Measurements from ENCODE around the gene DPP7. TPM values are rescaled to one million over a fixed set of nuclear protein-coding genes. Genes with fewer than 3 reads are reported as not detected.
"Not testable (repeated sequence)": the region's sequence is repeated elsewhere in the genome, so short reads cannot be mapped to it uniquely, and the experiment has no call there.

Gene DPP7
- total RNA-seq, 3 donors from 2014 or later: 352 to 394 (median 392) TPM

DNA sequence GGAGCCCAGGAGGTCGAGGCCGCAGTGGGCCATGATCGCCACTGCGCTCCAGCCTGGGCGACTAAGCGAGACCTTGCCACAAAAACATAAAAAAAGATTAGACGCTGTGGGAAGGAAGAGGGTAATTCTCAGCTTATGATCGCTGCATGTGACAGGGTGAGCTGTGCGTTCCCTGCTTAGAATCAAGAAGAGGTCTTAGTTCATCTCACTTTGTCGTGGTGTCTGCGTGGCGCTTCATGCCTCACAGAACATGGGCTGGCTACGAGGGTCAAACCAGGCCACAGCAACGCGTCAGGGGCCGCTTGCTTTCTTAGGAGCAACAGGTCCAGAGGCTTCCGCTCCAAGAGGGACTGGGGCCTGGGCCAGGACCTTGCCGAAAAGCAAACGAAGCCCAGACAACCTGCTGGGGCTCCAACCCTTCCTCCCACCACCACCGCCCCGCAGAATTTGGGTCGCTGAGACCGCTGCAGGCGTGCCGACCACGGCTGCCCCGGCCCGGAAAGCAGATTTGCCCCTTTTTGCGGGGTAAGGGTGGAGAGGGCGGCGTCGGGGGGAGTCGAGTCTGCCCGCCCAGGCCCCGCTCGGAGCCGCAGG is 14.4 kb upstream of the DPP7 start:
- Mint-ChIP-seq H3K4me1 (ENCODE audit: low read depth) (peaks cover 27% of the 10 kb centered on the region), H3K9me3 (no peaks in the 10 kb centered on the region), H3K4me3 (peak overlapping the region; percentile 92), H3K27me3 (ENCODE audit: low read depth) (peaks cover 6% of the 10 kb centered on the region), H3K36me3 (ENCODE audit: insufficient read depth) (peaks cover 2% of the 10 kb centered on the region)
- ATAC-seq (peak; percentile 2 to 4), DNase-seq (no peak)

DNA sequence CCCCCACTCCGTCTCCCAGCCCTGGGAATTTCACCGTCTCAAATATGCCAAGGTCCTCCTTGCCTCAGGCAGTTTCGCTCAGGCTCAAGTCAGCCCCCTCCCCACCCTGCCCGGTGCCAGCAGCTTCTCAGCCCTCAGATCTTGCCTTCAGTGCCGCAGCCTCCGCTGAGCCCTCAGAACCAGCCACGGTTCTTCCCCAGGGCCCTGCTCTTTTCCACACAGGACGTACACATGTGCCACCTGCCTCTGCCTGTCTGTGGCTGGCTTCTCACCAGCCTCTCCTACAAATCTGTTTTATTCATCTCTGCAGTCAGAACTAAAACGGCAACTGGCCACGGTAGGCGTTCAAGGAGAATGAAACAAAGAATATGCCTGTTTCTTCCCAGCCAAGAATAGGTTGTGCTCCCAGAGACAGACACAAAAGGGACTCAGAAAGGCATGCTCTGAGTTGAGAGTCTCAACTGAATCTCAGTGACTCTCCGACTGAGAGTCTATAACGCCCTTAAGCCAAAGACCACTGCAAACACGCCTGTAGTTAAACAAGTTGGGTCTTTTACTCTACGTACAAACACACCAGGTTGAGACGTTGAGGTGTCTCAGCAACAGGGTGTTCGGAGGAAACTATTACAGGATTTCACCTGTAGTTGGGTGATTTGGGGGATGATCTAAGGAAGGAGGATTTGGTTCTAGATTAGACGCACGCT is 13.8 kb upstream of the DPP7 start:
- no peaks in the 10 kb centered on the region for H3K9me3 Mint-ChIP-seq
- peak overlapping the region; percentile 92 for H3K4me3 Mint-ChIP-seq
- peaks cover 2% of the 10 kb centered on the region for H3K36me3 Mint-ChIP-seq (ENCODE audit: insufficient read depth)
- DNase-seq: no peak
- H3K27me3 Mint-ChIP-seq (ENCODE audit: low read depth): peaks cover 3% of the 10 kb centered on the region
- peaks cover 27% of the 10 kb centered on the region for H3K4me1 Mint-ChIP-seq (ENCODE audit: low read depth)
- no peak for ATAC-seq

DNA sequence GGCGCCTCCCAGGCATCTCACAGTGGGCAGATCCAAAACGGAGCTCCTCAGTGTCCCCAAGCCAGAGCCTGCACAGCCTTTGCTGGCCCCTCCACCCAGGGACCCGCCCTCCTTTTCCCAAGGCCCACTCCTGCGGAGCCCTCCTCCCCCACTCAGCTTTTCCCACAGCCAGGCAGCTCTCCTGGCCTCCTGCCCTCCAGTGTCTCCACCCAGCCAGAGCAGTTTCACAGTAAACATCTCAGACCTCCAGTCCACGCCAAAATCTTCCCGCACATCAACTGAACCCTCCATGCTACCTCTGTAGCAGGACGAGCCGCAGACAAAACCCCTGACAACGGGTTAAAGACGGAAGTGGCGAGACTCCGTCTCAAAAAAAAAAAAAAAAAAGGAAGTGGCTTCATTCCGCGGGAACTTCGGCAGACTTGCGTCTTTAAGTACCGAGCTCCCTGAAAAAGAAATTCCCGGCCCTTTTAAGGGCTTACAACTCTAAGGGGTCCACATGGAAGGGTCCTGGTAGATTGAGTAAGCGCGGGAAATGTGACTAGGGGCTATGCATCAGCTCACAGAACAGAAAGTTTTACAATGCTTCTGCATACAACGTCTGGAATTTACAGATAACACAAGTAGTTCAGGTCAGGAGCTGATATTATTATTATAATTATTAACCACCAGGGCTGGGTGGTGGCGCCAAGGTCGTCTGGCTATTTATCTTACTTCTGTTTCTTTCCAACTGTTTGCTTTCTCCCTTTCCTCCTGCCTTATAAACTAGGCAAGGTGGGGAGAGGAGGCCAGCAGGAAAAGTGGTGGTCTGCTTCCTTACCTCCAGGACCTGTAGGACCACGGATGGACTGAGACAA is 13.0 kb upstream of the DPP7 start:
- Mint-ChIP-seq H3K27me3 (ENCODE audit: low read depth) (no peaks in the 10 kb centered on the region), H3K4me3 (peak overlapping the region; percentile 92), H3K4me1 (ENCODE audit: low read depth) (peaks cover 29% of the 10 kb centered on the region), H3K9me3 (no peaks in the 10 kb centered on the region), H3K36me3 (ENCODE audit: insufficient read depth) (peaks cover 2% of the 10 kb centered on the region)
- ATAC-seq (no peak), DNase-seq (no peak)

DNA sequence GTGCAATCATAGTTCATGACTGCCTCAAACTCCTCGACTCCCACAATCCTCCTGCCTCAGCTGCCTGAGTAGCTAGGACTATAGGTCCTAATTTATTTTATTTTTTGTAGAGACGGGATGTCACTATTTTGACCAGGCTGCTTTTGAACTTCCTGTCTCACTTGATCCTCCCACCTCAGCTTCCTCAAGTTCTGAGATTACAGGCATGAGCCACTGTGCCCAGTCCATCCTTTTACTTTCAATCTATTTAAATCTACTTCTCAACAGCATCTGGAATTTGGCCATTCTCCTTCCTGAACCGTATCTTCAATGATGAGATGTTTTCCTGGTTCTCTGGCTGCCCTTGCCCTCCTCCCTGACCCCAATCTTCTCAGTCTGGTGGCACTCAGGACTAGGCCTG is 12.3 kb upstream of the DPP7 start:
- Mint-ChIP-seq H3K36me3 (ENCODE audit: insufficient read depth) (peaks cover 2% of the 10 kb centered on the region), H3K9me3 (no peaks in the 10 kb centered on the region), H3K4me1 (ENCODE audit: low read depth) (peaks cover 35% of the 10 kb centered on the region), H3K4me3 (peak overlapping the region; percentile 92), H3K27me3 (ENCODE audit: low read depth) (no peaks in the 10 kb centered on the region)
- DNase-seq: no peak
- ATAC-seq: no peak

DNA sequence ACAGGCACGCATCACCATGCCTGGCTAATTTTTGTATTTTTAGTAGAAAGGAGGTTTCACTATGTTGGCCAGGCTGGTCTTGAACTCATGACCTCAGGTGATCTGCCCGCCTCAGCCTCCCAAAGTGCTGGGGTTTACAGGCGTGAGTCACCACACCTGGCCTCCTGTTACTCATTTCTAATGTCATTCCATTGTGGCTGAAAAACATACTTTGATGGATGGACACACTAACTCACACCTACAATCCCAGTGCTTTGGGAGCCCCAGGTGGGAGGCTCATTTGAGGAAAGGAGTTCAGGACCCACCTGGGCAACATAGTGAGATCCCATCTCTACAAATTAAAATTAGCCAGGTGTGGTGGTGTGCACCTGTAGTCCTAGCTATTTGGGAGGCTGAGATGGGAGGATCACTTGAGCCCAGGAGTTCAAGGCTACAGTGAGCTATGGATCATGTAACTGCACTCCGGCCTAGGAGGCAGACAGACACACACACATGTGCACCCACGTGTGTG is 9.5 kb upstream of the DPP7 start:
- not testable (repeated sequence) for H3K9me3 Mint-ChIP-seq, ATAC-seq

DNA sequence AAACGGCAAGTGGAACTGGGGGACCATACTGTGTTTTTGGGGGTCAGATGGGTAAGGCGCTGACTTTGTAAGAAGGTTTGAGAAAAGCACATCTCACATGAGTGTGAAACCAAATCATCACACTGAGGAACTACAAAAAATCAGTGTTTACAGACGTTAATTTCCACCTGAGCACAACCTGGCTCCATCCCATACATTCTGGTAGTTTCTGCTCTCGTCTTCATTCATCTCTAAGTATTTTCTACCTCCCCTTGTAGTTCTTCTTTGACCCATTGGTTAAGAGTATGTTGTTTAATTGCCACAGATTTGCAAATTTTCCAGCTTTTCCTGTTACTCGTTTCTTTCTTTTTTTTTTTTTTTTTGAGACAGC is 8.9 kb upstream of the DPP7 start:
- no peak for DNase-seq
- H3K36me3 Mint-ChIP-seq (ENCODE audit: insufficient read depth): no peaks in the 10 kb centered on the region
- no peaks in the 10 kb centered on the region for H3K9me3 Mint-ChIP-seq

More for the DNA sequence above, 9.5 kb upstream of the DPP7 start:
- DNase-seq; H3K27me3 Mint-ChIP-seq (ENCODE audit: low read depth); H3K4me3 Mint-ChIP-seq; H3K36me3 Mint-ChIP-seq (ENCODE audit: insufficient read depth): not testable (repeated sequence)
- H3K4me1 Mint-ChIP-seq (ENCODE audit: low read depth): peaks cover 38% of the 10 kb centered on the region

DNA sequence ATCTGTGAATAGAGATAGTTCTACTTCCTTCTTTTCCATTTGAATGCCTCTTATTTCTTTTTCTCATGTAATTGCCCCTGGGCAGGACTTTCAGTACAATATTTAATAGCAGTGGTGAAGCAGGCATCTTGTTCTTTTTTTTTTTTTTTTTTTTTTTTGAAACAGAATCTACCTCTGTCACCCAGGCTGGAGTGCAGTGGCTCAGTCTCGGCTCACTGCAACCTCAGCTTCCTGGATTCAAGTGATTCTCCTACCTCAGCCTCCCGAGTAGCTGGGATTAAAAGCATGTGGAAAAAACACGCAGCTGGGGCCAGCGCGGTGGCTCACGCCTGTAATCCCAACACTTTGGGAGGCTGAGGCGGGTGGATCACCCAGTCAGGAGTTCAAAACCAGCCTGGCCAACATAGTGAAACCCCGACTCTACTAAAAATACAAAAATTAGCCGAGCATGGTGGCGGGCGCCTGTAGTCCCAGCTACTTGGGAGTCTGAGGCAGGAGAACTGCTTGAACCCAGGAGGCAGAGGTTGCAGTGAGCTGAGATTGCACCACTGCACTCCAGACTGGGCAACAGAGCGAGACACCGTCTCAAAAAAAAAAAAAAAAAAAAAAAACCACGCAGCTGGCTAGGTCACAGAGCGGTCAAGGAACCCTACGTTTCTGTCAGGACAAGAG is 8.4 kb upstream of the DPP7 start:
- H3K27me3 Mint-ChIP-seq (ENCODE audit: low read depth); ATAC-seq; H3K4me3 Mint-ChIP-seq; DNase-seq; H3K36me3 Mint-ChIP-seq (ENCODE audit: insufficient read depth); H3K9me3 Mint-ChIP-seq: not testable (repeated sequence)
- peaks cover 32% of the 10 kb centered on the region for H3K4me1 Mint-ChIP-seq (ENCODE audit: low read depth)

More for the DNA sequence above, 8.9 kb upstream of the DPP7 start:
- no peak for ATAC-seq
- no peak overlapping the region for H3K4me3 Mint-ChIP-seq
- peaks cover 37% of the 10 kb centered on the region for H3K4me1 Mint-ChIP-seq (ENCODE audit: low read depth)
- H3K27me3 Mint-ChIP-seq (ENCODE audit: low read depth): no peaks in the 10 kb centered on the region

DNA sequence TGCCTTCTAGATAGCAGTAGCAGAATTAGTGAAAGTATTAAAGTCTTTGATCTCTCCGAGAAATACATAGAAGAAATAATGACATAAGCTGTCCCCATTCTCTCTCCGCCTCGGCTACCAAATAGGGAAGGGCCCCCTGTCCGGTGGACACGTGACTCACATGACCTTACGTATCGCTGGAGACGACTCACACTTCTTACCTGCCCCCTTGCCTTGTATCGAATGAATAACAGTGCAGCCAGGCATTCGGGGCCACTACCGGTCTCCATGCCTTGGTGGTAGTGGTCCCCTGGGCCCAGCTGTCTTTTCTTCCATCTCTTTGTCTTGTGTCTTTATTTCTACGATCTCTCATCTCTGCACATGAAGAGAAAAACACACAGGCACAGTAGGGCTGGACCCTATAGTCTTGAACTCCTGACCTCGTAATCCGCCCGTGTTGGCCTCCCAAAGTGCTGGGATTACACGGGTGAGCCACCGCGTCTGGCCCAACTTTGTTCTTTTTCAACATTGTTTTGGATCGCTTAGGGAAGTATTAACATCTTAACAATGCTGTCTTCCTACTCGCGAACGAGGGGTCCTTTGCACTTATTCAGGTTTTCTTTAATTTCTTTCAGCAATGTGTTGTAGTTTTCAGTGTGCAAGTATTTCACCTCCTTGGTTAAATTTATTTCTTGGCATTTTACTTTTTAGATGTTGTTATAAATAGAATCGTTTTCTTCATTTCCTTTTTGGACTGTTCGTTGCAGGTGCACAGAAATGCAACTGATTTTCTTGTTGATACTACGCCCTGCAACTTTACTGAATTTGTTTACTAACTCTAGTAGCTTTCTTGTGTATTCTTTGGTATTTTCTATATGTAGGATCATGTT is 7.6 kb upstream of the DPP7 start:
- H3K4me1 Mint-ChIP-seq (ENCODE audit: low read depth): peaks cover 25% of the 10 kb centered on the region
- H3K27me3 Mint-ChIP-seq (ENCODE audit: low read depth); H3K36me3 Mint-ChIP-seq (ENCODE audit: insufficient read depth); DNase-seq; ATAC-seq; H3K4me3 Mint-ChIP-seq; H3K9me3 Mint-ChIP-seq: not testable (repeated sequence)

DNA sequence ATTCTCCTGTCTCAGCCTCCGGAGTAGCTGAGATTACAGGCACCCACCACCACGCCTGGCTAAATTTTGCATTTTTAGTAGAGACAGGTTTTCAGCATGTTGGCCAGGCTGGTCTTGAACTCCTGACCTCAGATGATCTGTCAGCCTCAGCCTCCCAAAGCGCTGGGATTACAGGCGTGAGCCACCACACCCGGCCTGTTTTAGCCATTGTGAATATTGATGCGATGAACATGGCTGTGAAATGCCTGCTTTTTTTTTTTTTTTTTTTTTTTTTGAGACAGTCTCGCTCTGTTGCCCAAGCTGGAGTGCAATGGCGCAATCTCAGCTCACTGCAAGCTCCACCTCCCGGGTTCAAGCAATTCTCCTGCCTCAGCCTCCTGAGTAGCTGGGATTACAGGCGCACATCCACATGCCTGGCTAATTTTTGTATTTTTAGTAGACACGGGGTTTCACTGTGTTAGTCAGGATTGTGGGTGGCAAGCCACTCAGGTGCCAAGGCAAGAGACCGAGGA is 3.6 kb upstream of the DPP7 start:
- H3K36me3 Mint-ChIP-seq (ENCODE audit: insufficient read depth); ATAC-seq; H3K27me3 Mint-ChIP-seq (ENCODE audit: low read depth); DNase-seq; H3K4me3 Mint-ChIP-seq; H3K9me3 Mint-ChIP-seq: not testable (repeated sequence)
- H3K4me1 Mint-ChIP-seq (ENCODE audit: low read depth): peaks cover 16% of the 10 kb centered on the region

DNA sequence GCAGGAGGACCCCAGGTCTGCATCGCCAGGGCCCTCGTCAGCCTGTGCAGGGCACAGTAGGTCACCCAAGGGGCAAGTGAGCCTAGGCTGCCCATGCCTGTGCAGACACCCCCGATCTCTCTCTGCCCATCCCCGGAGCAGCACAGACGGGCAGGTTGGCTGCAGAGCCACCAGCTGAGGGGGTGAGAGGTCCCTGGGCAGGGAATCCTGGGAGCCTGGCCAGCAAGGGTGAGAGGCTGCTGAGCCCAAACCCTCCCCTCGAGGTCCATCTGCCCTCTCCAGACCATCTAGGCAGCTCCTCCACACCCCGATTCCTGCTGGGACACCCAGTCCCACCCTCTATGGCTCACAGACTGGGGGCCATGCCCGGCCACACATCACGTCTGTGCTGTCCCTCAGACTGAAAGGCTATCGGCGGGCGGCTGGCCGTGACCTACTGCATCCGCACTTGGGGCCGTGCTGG is 2.8 kb upstream of the DPP7 start:
- H3K27me3 Mint-ChIP-seq (ENCODE audit: low read depth): no peaks in the 10 kb centered on the region
- H3K4me1 Mint-ChIP-seq (ENCODE audit: low read depth): peaks cover 14% of the 10 kb centered on the region
- H3K36me3 Mint-ChIP-seq (ENCODE audit: insufficient read depth): no peaks in the 10 kb centered on the region
- H3K4me3 Mint-ChIP-seq: no peak overlapping the region
- DNase-seq (no peak), ATAC-seq (no peak)
- H3K9me3 Mint-ChIP-seq: no peaks in the 10 kb centered on the region

DNA sequence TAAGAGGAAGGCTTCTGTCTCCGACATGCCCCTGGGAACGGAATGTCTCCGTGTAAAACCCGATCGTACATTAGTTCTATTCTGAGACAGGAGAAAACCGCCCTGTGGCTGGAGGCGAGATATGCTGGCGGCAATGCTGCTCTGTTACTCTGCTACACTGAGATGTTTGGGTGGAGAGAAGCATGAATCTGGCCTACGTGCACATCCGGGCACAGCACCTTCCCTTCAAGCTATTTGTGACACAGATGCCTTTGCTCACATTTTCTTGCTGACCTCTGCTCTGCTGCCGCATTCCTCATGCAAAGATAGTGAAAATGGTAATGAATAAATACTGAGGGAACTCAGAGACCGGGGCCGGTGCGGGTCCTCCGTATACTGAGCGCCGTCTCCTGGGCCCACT is 2.2 kb upstream of the DPP7 start:
- no peak overlapping the region for H3K4me3 Mint-ChIP-seq
- H3K27me3 Mint-ChIP-seq (ENCODE audit: low read depth): no peaks in the 10 kb centered on the region
- no peaks in the 10 kb centered on the region for H3K36me3 Mint-ChIP-seq (ENCODE audit: insufficient read depth)
- ATAC-seq: no peak
- no peaks in the 10 kb centered on the region for H3K9me3 Mint-ChIP-seq
- no peak for DNase-seq
- peaks cover 10% of the 10 kb centered on the region for H3K4me1 Mint-ChIP-seq (ENCODE audit: low read depth)

DNA sequence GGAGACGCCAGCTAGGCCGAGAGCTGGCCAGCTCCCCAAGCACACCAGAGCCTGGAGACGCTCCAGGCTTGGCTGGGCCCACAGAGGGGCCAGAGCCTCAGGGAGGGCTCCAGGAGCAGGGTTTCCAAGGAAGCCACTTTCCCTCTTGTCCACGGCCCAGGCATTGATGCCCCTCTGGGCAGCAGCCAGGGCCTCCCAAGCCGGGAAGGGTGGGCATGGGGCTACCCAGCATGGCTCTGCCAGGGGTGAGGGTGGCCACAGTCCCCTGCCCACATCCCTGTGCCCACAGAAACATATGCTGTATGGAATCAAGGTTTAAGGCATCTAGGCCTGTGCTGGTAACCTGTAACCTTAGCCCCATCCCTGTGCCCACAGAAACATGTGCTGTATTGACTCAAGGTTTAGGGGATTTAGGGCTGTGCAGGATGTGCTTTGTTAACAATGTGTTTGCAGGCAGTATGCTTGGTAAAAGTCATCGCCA is 1.5 kb upstream of the DPP7 start:
- ATAC-seq (no peak), DNase-seq (no peak)
- H3K4me1 Mint-ChIP-seq (ENCODE audit: low read depth): peaks cover 10% of the 10 kb centered on the region
- H3K9me3 Mint-ChIP-seq: no peaks in the 10 kb centered on the region
- no peak overlapping the region for H3K4me3 Mint-ChIP-seq
- H3K27me3 Mint-ChIP-seq (ENCODE audit: low read depth): no peaks in the 10 kb centered on the region
- no peaks in the 10 kb centered on the region for H3K36me3 Mint-ChIP-seq (ENCODE audit: insufficient read depth)

DNA sequence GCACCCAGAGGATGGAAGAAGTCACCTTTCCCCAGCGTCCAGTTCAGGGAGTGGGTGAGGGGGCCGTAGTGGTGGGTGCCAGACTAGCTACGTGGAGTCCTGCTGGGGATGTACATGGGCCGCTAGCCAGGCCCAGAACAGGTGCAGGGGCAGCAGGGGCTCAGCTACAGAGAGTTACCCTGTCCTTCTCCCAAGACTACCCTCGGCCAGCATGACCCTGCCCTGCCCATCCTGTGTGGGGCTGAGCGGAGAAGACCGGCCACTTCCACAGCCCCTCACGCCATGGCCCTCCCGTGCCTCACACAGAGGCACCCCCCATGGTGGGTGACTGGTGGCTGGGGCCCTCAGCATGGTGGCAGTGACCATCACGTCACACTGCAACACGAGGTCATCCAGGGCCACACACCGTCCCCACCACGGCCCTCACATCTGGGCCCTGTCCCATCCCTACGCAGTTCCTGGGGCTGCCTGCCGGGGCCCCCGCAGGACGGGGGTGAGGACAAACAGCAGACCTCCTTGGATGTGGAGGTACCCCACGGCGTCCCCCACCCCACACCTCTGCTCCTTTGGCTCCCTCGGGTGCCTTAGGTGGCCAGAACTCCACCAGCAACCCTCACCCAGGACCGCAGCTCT is 977 bp upstream of the DPP7 start:
- Mint-ChIP-seq H3K4me1 (ENCODE audit: low read depth) (peaks cover 10% of the 10 kb centered on the region), H3K36me3 (ENCODE audit: insufficient read depth) (no peaks in the 10 kb centered on the region), H3K27me3 (ENCODE audit: low read depth) (no peaks in the 10 kb centered on the region), H3K9me3 (no peaks in the 10 kb centered on the region), H3K4me3 (peak overlapping the region; percentile 26)
- ATAC-seq: no peak
- DNase-seq: no peak
